Mesendoderm (in vitro differentiated cells): Measurements from ENCODE around the gene IL3.

Experiments
- DNase-seq: peaks from one replicate; pipeline ENCODE4 v3.0.0; 2013
- H2AK5ac ChIP-seq: 2 replicates; pipeline ENCODE4 v1.6.1; 2013; ENCODE audit warnings: low read length, inconsistent platforms
- H2BK120ac ChIP-seq: 2 replicates; pipeline ENCODE4 v1.6.1; 2013; ENCODE audit warnings: low read depth, mild to moderate bottlenecking, low read length, moderate library complexity, mixed read lengths
- H2BK15ac ChIP-seq: replicated peaks from 2 replicates; pipeline ENCODE4 v1.6.1; 2013; ENCODE audit warnings: low read depth, mild to moderate bottlenecking, moderate library complexity
- H2BK5ac ChIP-seq: 2 replicates; pipeline ENCODE4 v1.6.1; 2013; ENCODE audit warnings: low read length, inconsistent platforms
- H3K18ac ChIP-seq: 2 replicates; pipeline ENCODE4 v1.6.1; 2013; ENCODE audit warnings: mild to moderate bottlenecking, low read length, mixed read lengths
- H3K23ac ChIP-seq: one replicate; pipeline ENCODE4 v1.6.1; 2013; ENCODE audit warnings: low read length
- H3K27ac ChIP-seq: 2 replicates; pipeline ENCODE4 v1.5.1; 2013; ENCODE audit warnings: low read depth, mild to moderate bottlenecking, inconsistent platforms, low read length, moderate library complexity
- H3K27me3 ChIP-seq: 2 replicates; pipeline ENCODE4 v1.6.1; 2013; ENCODE audit warnings: low read length, control low read depth, mild to moderate bottlenecking, inconsistent platforms; ENCODE audit not compliant: insufficient read depth, poor library complexity
- H3K36me3 ChIP-seq: 2 replicates; pipeline ENCODE4 v1.6.1; 2013; ENCODE audit warnings: low read length, inconsistent platforms; ENCODE audit not compliant: control insufficient read depth, insufficient read depth
- H3K4ac ChIP-seq: one replicate; pipeline ENCODE4 v1.6.1; 2013; ENCODE audit warnings: low read depth, mild to moderate bottlenecking, low read length, moderate library complexity
- H3K4me1 ChIP-seq: 2 replicates; pipeline ENCODE4 v1.6.1; 2013; ENCODE audit warnings: low read depth, low read length, inconsistent platforms; ENCODE audit not compliant: control insufficient read depth
- H3K4me2 ChIP-seq: 2 replicates; pipeline ENCODE4 v1.6.1; 2013; ENCODE audit warnings: low read length
- H3K4me3 ChIP-seq: 2 replicates; pipeline ENCODE4 v1.5.1; 2013; ENCODE audit warnings: mild to moderate bottlenecking, low read length
- H3K56ac ChIP-seq: one replicate; pipeline ENCODE4 v1.6.1; 2013; ENCODE audit warnings: low read length
- H3K79me1 ChIP-seq: 2 replicates; pipeline ENCODE4 v1.6.1; 2013; ENCODE audit warnings: low read length, inconsistent platforms
- H3K79me2 ChIP-seq: 2 replicates; pipeline ENCODE4 v1.6.1; 2013; ENCODE audit warnings: mild to moderate bottlenecking, low read length; ENCODE audit not compliant: control insufficient read depth, insufficient read depth
- H3K9ac ChIP-seq: 2 replicates; pipeline ENCODE4 v1.6.1; 2013; ENCODE audit warnings: low read length, inconsistent platforms
- H4K5ac ChIP-seq: one replicate; pipeline ENCODE4 v1.6.1; 2013; ENCODE audit warnings: low read length
- H4K8ac ChIP-seq: one replicate; pipeline ENCODE4 v1.6.1; 2013; ENCODE audit warnings: low read depth, mild to moderate bottlenecking, control low read depth, low read length, moderate library complexity
- WGBS: extraction: QIAGEN DNeasy Blood & Tissue Kit; methylation state at CpG from one replicate; pipeline ENCODE4 v1.1.7; 2013; ENCODE audit warnings: low lambda C conversion rate, missing lambda C conversion rate; ENCODE audit not compliant: insufficient coverage; ENCODE audit errors: extremely low coverage; 5-methylcytosine and 5-hydroxymethylcytosine counted together

The IL3 gene

DNA sequence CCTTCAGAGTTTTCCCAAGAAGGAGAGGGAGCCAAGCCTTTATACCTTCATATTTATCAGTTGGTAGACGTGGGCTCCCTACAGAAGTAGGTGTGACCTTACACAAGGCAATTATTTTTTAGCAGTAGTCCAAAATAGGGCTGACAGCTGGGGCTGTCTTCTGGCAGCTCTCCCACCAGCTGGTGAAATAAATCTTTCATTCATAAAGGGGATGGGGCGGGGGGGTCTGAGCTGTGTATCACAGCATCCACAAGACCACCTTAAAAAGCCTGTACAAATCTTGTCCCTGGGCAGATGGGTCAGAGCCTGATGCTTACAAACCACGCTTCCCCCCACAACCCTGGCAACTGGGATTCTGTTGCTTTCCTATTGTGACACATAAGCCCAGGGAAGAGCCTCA is 32.8 kb downstream of the IL3 start:
- Histone ChIP-seq H2BK5ac (no peak overlapping the region), H3K27me3 (no peaks in the 10 kb centered on the region), H3K4ac (no peak overlapping the region), H2AK5ac (no peak overlapping the region), H3K56ac (no peak overlapping the region), H3K79me2 (no peaks in the 10 kb centered on the region), H3K79me1 (no peaks in the 10 kb centered on the region), H4K5ac (no peak overlapping the region), H3K27ac (no peak overlapping the region), H3K23ac (no peak overlapping the region), H4K8ac (no peak overlapping the region), H2BK120ac (no peak overlapping the region), H3K4me1 (no peaks in the 10 kb centered on the region), H3K4me3 (no peak overlapping the region), H2BK15ac (no peak overlapping the region), H3K36me3 (no peaks in the 10 kb centered on the region), H3K18ac (no peak overlapping the region), H3K4me2 (no peak overlapping the region), H3K9ac (no peak overlapping the region)
- DNase-seq = no peak
- no CpG with 5 or more reads among the region's 3 CpGs for WGBS

DNA sequence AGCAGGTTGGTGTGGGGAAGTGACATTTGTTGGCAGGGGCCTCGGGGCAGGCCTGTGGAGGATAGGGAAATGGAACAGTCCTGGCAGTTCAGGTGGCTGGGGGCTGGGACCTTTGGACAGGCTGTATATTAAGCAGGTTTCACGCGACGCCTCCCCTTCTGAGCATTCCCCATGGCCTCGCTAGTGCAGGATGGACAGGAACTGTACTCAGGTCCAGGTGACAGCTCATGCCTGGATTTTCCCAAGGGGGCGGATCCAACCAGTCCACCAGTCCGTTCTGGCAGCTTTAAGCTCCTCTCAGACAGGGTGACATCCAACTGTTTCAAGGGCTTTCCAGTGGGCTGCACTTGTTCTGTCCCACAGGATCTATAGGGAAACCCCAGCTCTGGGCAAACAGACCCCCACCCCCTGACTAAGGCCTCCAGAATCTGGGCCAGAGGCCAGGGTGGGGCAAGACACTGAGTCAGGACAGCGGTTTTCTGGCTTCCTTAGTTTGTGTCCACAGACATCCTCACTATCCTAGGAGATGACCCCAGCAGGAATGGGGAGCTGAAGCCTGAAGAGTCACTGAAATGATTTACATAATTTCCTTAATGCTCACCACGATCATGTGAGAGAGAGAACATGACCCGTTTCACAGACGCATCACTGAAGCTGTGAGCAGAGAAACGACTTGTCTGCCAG is 34.1 kb downstream of the IL3 start:
- no peak overlapping the region for H3K56ac ChIP-seq
- no peaks in the 10 kb centered on the region for H3K27me3 ChIP-seq
- H2BK120ac ChIP-seq = no peak overlapping the region
- no peak overlapping the region for H3K4ac ChIP-seq
- no peak overlapping the region for H2BK5ac ChIP-seq
- no peak overlapping the region for H3K9ac ChIP-seq
- H3K4me1 ChIP-seq = no peaks in the 10 kb centered on the region
- no CpG with 5 or more reads among the region's 12 CpGs for WGBS
- no peak overlapping the region for H3K27ac ChIP-seq
- no peak overlapping the region for H4K5ac ChIP-seq
- H3K36me3 ChIP-seq = no peaks in the 10 kb centered on the region
- no peaks in the 10 kb centered on the region for H3K79me2 ChIP-seq
- H3K18ac ChIP-seq = no peak overlapping the region
- no peak overlapping the region for H2BK15ac ChIP-seq
- H3K4me3 ChIP-seq = no peak overlapping the region
- H4K8ac ChIP-seq = no peak overlapping the region
- H2AK5ac ChIP-seq = no peak overlapping the region
- no peaks in the 10 kb centered on the region for H3K79me1 ChIP-seq
- DNase-seq = no peak
- H3K23ac ChIP-seq = no peak overlapping the region
- no peak overlapping the region for H3K4me2 ChIP-seq

DNA sequence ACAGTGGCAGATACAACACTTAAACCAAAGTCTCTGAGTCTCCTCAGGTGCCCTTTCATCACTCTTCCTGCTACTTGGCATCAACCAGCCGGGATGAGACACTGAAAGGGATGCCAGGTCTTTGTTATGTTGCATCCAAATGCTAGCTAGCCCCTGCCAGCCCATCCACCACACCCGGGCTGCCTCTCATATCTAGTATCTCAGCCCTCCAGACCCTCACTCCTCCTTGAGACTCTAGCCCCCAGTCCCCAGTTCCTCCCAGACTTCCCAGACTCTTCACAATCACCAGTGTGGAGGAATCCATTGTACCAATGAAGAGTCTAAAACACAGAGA is 34.6 kb downstream of the IL3 start:
- Histone ChIP-seq H3K27me3 (no peaks in the 10 kb centered on the region), H3K4me1 (no peaks in the 10 kb centered on the region), H4K8ac (no peak overlapping the region), H3K23ac (no peak overlapping the region), H3K4me3 (no peak overlapping the region), H3K36me3 (no peaks in the 10 kb centered on the region), H2BK5ac (no peak overlapping the region), H3K79me2 (no peaks in the 10 kb centered on the region), H3K4ac (no peak overlapping the region), H3K27ac (no peak overlapping the region), H2BK120ac (no peak overlapping the region), H2AK5ac (no peak overlapping the region), H4K5ac (no peak overlapping the region), H3K9ac (no peak overlapping the region), H3K18ac (no peak overlapping the region), H3K79me1 (no peaks in the 10 kb centered on the region), H3K4me2 (no peak overlapping the region), H3K56ac (no peak overlapping the region), H2BK15ac (no peak overlapping the region)
- no CpG with 5 or more reads among the region's 2 CpGs for WGBS
- no peak for DNase-seq

DNA sequence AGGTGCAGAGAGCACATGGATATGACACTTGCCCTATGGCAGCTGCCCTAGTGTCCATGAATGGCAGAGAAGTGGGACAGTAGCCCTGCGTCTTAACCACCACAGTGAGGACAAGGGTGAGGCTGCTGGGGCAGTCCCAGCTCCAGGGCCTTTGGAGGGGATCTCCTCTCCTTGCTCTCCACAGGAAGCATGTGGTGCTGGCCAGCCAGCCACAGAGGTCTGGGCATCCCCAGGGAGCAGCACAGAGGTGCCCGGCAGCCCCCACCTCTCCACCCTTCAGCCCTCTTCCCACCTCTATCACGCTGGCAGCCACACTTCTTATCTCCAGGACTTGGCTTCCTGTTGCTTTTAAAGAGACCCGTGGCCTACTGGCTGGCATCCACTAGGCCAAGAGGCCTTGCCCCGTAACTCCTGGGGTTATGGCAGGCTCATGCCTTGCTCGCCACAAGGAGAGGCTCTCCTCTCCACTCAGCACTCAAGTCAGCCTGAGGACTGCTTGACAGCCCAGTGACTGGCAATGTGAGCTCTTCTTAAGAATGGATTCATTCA is 35.0 kb downstream of the IL3 start:
- Histone ChIP-seq H2AK5ac (no peak overlapping the region), H2BK120ac (no peak overlapping the region), H3K27me3 (no peaks in the 10 kb centered on the region), H3K4ac (no peak overlapping the region), H2BK15ac (no peak overlapping the region), H3K79me1 (no peaks in the 10 kb centered on the region), H3K56ac (no peak overlapping the region), H3K4me1 (no peaks in the 10 kb centered on the region), H3K4me3 (no peak overlapping the region), H3K4me2 (no peak overlapping the region), H3K27ac (no peak overlapping the region), H3K9ac (no peak overlapping the region), H3K36me3 (no peaks in the 10 kb centered on the region), H4K5ac (no peak overlapping the region), H3K18ac (no peak overlapping the region), H3K23ac (no peak overlapping the region), H2BK5ac (no peak overlapping the region), H3K79me2 (no peaks in the 10 kb centered on the region), H4K8ac (no peak overlapping the region)
- DNase-seq = no peak
- WGBS = no CpG with 5 or more reads among the region's 6 CpGs

DNA sequence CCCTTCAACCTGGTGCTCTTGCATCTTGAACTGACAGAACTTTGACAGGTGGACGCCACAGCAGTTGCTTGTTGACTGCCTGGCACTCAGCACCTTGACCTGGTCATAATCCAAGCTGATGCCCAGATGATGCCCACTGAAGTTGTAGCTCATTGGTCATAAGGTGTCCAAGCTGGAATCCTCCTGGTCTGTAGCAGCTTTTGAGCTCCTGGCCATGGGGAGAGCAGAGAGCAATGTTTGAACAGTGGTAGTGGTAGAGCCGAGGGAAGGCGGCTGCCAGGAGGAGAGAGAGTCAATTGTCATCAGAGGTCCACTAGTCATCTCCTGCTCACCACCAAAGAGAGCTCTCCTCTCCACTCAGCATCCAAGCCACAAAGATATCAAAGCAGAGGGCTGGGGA is 36.4 kb downstream of the IL3 start:
- Histone ChIP-seq H3K18ac (no peak overlapping the region), H3K4me1 (no peaks in the 10 kb centered on the region), H3K9ac (no peak overlapping the region), H2BK15ac (no peak overlapping the region), H3K36me3 (no peaks in the 10 kb centered on the region), H3K4me3 (no peak overlapping the region), H3K79me2 (no peaks in the 10 kb centered on the region), H4K5ac (no peak overlapping the region), H2BK120ac (no peak overlapping the region), H3K4ac (no peak overlapping the region), H3K79me1 (no peaks in the 10 kb centered on the region), H3K27ac (no peak overlapping the region), H3K27me3 (no peaks in the 10 kb centered on the region), H3K56ac (no peak overlapping the region), H3K23ac (no peak overlapping the region), H2AK5ac (no peak overlapping the region), H4K8ac (no peak overlapping the region), H2BK5ac (no peak overlapping the region), H3K4me2 (no peak overlapping the region)
- DNase-seq = no peak
- WGBS = no CpG with 5 or more reads among the region's 3 CpGs

DNA sequence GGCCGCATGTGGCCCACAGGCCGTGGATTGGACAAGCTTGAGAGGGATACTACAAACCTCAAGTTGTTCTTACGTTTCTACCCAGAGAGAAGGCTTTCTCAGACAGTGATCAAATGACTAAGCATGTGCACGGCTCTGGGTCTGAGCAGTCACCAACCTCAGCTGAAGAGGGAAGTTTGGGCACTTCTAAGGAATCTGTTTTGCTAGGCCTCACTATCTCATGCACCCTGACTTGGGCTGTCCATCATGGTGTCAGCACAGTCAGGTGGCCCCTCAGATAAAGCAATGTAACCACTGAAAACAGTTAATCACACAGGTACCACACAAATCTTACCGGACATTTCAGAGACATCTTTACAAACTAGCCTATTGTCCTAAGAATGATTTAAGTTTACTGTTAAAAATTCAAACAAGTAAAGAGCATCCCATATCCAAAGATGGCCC is 37.7 kb downstream of the IL3 start:
- no peak for DNase-seq
- no peak overlapping the region for H4K8ac ChIP-seq
- no peak overlapping the region for H2BK120ac ChIP-seq
- no peak overlapping the region for H3K4ac ChIP-seq
- H2BK5ac ChIP-seq = no peak overlapping the region
- no peak overlapping the region for H3K4me3 ChIP-seq
- no peaks in the 10 kb centered on the region for H3K4me1 ChIP-seq
- H3K27ac ChIP-seq = no peak overlapping the region
- H2AK5ac ChIP-seq = no peak overlapping the region
- H3K56ac ChIP-seq = no peak overlapping the region
- no CpG with 5 or more reads among the region's 5 CpGs for WGBS
- H3K9ac ChIP-seq = no peak overlapping the region
- H2BK15ac ChIP-seq = no peak overlapping the region
- H3K36me3 ChIP-seq = no peaks in the 10 kb centered on the region
- no peaks in the 10 kb centered on the region for H3K79me1 ChIP-seq
- no peak overlapping the region for H3K23ac ChIP-seq
- H3K18ac ChIP-seq = no peak overlapping the region
- H3K27me3 ChIP-seq = no peaks in the 10 kb centered on the region
- no peaks in the 10 kb centered on the region for H3K79me2 ChIP-seq
- H4K5ac ChIP-seq = no peak overlapping the region
- no peak overlapping the region for H3K4me2 ChIP-seq
